Measurements from ENCODE around the gene YIF1B. TPM values are rescaled to one million over a fixed set of nuclear protein-coding genes. Genes with fewer than 3 reads are reported as not detected.
"Not testable (repeated sequence)": the region's sequence is repeated elsewhere in the genome, so short reads cannot be mapped to it uniquely, and the experiment has no call there.

The YIF1B gene
- total RNA-seq: 76.6 and 97.3 TPM in 2 replicates

GRCh38 chr19:38315657-38316476 is at the start of gene YIF1B:
YIF1B (minus strand) TSS chr19:38315947; CDS start chr19:38315917, 30 bp downstream.
- peak; percentile 98 for DNase-seq

DNA sequence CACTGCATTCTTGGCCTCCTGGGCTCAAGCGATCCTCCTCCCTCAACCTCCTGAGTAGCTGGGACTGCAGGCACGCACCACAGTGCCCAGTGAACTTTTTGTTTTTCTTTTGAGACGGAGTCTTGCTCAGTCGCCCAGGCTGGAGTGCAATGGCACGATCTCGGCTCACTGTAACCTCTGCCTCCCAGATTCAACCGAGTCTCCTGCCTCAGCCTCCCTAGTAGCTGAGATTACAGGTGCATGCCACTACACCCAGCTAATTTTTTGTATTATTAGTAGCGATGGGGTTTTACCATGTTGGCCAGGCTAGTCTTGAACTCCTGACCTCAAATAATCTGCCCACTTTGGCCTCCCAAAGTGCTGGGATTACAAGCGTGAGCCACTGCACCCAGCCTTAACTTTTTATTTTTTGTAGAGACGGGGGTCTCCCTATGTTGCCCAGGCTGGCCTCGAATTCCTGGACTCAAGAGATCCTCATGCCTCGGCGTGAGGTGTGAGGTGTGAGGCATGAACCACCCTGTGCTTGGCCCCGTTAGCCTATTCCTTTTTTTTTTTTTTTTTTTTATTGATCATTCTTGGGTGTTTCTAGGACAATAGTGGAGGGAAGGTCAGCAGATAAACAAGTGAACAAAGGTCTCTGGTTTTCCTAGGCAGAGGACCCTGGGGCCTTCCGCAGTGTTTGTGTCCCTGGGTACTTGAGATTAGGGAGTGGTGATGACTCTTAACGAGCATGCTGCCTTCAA is 47.4 kb upstream of the YIF1B start:
- not testable (repeated sequence) for DNase-seq

GRCh38 chr19:38362076-38362945 is 46.6 kb upstream of the YIF1B start:
- DNase-seq: peak; percentile 58

- peak; percentile 76 for DNase-seq
Observed at GRCh38 chr19:38361633-38362075, 45.9 kb upstream of the YIF1B start.

DNA sequence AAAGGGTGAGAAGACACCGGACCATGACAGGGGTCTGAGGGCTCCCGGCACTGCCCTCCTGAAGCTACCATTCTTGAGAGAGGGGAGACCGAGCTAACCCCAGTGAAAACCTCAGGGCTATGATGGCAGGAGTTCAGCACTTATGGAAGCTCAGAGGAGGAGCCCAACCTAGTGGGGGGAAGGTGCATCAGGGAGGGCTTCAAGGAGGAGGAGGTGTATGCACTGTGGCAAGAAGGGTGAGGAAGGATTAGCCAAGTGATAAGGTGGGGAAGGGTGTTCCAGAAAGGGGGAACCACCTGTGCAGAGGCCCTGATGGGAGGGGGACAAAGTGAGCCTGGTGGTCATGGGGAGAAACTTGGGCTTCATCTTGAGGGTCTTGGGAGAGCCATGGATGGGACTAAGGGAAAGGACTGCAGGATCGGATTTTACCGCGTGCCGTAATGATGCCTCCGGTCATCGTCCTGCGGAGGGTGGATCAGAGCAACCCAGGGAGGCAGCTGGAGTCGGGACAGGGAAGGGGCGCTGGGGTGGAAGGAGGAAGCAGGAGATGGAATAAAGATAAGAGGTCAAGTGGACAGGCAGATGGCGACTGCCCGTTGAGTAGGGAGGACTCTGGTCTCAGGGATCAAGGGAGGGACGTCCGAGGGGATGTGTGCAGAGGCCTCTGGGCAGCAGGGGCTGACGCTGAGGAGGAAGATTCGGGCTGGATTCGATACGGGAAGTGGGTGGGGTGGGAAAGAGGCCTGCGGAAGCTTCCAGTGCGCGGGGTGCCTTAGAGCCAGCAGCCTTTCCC is 45.3 kb upstream of the YIF1B start:
- DNase-seq: no peak

GRCh38 chr19:38360351-38360750 is 44.6 kb upstream of the YIF1B start:
- DNase-seq: no peak

- DNase-seq: no peak
Observed at GRCh38 chr19:38359242-38360021, 43.7 kb upstream of the YIF1B start.

- DNase-seq: no peak
Observed at GRCh38 chr19:38358071-38358470, 42.3 kb upstream of the YIF1B start.

GRCh38 chr19:38355728-38356725 is 40.3 kb upstream of the YIF1B start:
- no peak for DNase-seq

GRCh38 chr19:38352611-38353010 is 36.9 kb upstream of the YIF1B start:
- no peak for DNase-seq

- no peak for DNase-seq
Observed at GRCh38 chr19:38351865-38352395, 36.2 kb upstream of the YIF1B start.

- no peak for DNase-seq
Observed at GRCh38 chr19:38350883-38351282, 35.1 kb upstream of the YIF1B start.

GRCh38 chr19:38346837-38347236 is 31.1 kb upstream of the YIF1B start:
- no peak for DNase-seq

- DNase-seq: no peak
Observed at GRCh38 chr19:38340927-38341326, 25.2 kb upstream of the YIF1B start.

- DNase-seq: not testable (repeated sequence)
Observed at GRCh38 chr19:38339011-38339410, 23.3 kb upstream of the YIF1B start.

DNA sequence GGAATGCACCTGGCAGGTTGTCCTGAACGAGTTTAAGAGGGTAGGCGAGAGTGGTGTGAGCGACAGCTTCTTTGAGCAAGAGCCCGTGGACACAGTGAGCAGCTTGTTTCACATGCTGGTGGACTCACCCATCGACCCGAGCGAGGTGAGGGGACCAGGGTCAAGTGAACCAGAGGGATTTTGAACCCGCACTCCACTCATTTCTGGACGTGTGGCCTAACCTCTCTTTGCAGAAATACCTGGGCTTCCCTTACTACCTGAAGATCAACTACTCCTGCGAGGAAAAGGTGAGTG is 21.6 kb upstream of the YIF1B start:
- no peak for DNase-seq

DNA sequence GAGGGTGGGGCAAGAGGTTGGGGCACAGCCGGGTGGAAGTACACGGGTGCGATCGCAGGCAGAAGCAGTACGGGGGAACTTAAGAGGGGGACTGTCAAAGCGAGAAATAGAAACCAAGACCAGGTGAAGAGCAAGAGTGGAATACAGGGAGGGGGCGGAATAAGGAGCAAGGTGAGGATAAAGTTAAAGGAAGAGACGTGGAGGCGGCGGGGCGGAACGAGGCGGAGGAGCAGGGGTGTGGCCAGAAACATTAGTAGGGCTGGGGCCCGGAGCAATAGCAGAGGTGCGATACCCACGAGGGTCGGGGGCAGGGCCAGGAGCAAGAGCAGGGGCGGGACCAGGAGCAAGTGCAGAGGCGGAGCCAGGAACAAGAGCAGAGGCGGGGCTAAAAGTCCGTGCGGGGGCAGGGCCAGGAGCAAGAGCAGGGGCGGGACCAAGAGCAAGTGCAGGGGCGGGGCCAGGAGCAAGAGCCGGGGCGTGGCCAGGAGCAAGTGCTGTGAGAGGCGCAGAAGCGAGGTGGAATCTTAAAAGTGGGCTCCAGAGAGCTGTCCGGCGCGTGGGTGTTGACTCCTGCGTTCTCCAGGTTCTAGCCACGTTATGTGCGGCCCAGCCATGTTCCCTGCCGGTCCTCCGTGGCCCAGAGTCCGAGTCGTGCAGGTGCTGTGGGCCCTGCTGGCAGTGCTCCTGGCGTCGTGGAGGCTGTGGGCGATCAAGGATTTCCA is 21.1 kb upstream of the YIF1B start:
- peak; percentile 96 for DNase-seq

GRCh38 chr19:38335949-38336637 is 20.3 kb upstream of the YIF1B start:
- peak; percentile 95 for DNase-seq

Measured in dermis blood vessel endothelial cell (primary cell).